ENCODE measurements around the gene EMP1. TPM values are rescaled to one million over a fixed set of nuclear protein-coding genes. Genes with fewer than 3 reads are reported as not detected.

EMP1 gene
- polyA plus RNA-seq, 1 experiment, result 209 TPM

DNA sequence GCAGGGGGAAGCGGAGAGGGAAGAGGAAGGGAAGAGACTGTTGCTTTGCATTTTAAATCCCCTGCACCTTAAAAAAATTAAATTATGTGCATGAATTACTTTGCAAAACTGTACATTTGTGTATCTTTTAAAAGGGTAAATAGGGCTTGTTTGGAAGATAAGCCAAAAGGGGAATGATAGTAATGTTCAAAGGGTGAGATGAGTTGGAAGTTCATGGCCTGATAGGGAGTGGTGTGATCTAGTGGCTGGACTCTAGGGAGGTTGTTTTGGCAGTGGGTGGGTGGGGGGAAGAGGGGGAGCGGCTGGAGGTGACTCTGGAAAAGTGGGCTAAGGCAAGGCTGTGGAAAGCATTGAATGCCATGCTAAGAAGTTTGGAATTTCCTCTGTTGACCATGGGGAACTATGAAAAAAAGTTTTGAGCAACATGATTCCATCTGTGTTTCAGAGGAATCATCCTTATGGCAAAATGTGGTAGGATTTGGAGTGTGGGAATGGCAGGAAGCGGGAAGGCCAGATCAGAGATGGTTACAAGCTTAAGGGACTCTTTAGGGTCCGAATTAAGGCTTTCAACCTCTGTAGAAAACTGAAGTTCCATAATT lies 25.5 kb upstream of the EMP1 start:
- POLR2A ChIA-PET, result interaction anchor here (0.6 kb wide), 1 partner anchor 257 kb away, joined by 3 read pairs; no protein-coding TSS in a partner anchor
- H3K4me3 ChIP-seq (ENCODE audit: low read depth, low read length), result no peak overlapping the region

DNA sequence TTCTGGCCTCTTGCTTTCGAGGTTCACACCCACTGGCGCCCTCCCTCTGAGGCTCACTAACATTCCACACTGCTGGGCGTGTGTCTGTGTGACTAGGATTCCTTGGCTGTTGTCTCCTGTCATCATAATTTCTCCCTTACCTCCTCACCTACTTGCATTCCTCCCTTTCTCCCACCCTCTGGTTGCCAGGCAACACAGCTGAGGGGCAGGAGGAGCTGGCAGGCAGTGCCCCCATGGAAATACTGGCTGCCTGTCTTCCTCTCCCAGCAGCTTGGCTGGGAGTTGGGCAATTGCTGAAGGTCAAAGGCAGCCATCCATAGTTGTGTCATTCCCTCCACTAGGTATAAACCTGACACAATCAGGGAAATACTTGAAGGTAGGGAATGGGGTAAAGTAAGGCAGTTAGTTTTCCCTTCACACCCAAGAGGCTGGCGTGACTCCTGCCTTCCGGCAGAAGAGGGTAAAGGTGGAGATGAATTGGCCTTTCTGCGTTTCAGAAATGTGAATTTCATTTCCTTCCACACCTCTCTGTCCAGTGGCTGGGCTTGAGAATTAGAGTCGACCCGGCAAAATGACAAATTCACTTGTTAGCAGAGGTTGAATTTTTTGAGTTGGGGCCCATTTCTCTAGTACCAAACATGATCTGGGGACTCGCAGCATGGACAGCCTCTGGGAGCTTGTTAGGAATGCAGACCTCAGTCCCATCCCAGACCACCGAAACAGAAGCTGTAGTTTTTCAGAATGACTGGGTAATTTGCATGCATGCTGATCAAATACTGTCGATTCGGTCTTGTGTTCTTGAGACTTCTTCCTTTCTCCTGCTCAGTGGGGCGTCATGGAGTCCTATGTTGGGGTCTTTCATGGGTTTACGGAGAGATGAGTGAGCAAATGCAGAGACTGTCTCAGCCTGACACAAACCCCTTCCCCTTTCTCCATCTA lies 24.3 kb upstream of the EMP1 start:
- ChIA-PET POLR2A (interaction anchor here (1.0 to 1.8 kb wide), 3 partner anchors 26 to 74 kb away, joined by 3 to 8 read pairs (median 5); no protein-coding TSS in a partner anchor), CTCF (interaction anchor here (0.9 to 1.1 kb wide), 3 partner anchors 12 to 84 kb away, joined by 3 read pairs; no protein-coding TSS in a partner anchor)
- Histone ChIP-seq H3K4me3 (ENCODE audit: low read depth, low read length) (no peak overlapping the region), H3K9me3 (ENCODE audit: control insufficient read depth, insufficient read depth, low read length) (peaks cover 4% of the 10 kb centered on the region; the same call in 1 of the 2 replicates), H3K27me3 (ENCODE audit: control insufficient read depth, insufficient read depth, low read length) (no peaks in the 10 kb centered on the region), H3K27ac (ENCODE audit: low read depth, low read length) (peak overlapping the region; percentile 80)
- DNase-seq (ENCODE audit: low read depth, low spot score), result no peak
- TF ChIP-seq, protein P1, sequence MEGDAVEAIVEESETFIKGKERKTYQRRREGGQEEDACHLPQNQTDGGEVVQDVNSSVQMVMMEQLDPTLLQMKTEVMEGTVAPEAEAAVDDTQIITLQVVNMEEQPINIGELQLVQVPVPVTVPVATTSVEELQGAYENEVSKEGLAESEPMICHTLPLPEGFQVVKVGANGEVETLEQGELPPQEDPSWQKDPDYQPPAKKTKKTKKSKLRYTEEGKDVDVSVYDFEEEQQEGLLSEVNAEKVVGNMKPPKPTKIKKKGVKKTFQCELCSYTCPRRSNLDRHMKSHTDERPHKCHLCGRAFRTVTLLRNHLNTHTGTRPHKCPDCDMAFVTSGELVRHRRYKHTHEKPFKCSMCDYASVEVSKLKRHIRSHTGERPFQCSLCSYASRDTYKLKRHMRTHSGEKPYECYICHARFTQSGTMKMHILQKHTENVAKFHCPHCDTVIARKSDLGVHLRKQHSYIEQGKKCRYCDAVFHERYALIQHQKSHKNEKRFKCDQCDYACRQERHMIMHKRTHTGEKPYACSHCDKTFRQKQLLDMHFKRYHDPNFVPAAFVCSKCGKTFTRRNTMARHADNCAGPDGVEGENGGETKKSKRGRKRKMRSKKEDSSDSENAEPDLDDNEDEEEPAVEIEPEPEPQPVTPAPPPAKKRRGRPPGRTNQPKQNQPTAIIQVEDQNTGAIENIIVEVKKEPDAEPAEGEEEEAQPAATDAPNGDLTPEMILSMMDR (IDR thresholded peaks at IDR 0.05; ENCODE audit: low read depth, low read length), result no peak

More for the DNA sequence above, 25.5 kb upstream of the EMP1 start:
- peaks cover 4% of the 10 kb centered on the region; the same call in 1 of the 2 replicates for H3K9me3 ChIP-seq (ENCODE audit: control insufficient read depth, insufficient read depth, low read length)
- no peaks in the 10 kb centered on the region for H3K27me3 ChIP-seq (ENCODE audit: control insufficient read depth, insufficient read depth, low read length)
- no peak for DNase-seq (ENCODE audit: low read depth, low spot score)
- peak overlapping the region; percentile 53 for H3K27ac ChIP-seq (ENCODE audit: low read depth, low read length)
- TF ChIP-seq, protein P1 (IDR thresholded peaks at IDR 0.05; ENCODE audit: low read depth, low read length), result no peak
- CTCF ChIA-PET, result interaction anchor here (0.9 kb wide), 1 partner anchor 15 kb away, joined by 3 read pairs; no protein-coding TSS in a partner anchor

DNA sequence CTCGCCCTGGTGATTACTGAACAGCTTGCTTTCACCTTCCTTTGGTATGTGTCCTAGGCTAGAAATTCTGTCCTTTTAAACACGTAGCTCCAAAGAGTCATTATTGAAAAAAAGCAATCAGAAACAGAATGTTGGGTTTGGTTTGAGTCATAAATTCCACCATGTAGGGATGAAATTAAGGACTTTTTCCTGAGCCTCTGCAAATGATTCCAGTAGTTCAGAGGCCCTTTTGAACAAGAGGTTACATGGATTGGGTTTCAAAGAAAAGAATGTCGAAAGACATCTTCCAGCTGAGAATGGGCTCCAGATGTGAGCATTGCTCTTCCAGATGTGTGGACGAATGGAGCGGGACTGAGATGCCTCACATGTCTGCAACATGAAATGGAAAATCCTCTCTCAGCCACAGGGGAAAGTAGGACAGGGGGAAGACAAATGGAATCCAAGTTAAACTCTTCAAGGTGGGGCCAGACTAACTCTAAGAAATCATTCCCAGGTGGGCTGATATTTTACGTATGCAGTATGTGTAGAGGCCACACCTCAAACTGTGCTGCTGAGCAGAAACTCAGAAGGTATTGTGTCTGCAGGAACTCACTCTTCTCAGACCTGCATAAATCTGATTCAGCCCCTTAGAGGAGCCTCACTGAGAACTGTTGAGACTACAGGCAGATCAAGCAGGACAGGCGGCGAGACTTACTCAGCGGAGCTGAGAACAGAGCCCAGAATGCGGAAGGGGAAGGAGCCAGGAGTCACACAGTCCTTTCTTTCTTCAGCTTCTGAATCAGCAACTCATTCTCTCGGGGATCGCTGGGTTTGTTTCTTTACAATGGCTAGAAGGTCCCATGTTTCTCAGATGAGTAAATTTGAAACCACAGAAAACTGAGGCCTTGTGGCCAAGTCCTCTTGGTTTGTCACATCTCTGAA lies 23.3 kb upstream of the EMP1 start:
- ChIA-PET CTCF (interaction anchor here (0.9 to 1.0 kb wide), 2 partner anchors 39 to 83 kb away, joined by 3 read pairs; no protein-coding TSS in a partner anchor), POLR2A (interaction anchor here (0.6 to 1.8 kb wide), 5 partner anchors 24 to 75 kb away, joined by 3 to 8 read pairs (median 3); no protein-coding TSS in a partner anchor)
- TF ChIP-seq, protein P1 (IDR thresholded peaks at IDR 0.05; ENCODE audit: low read depth, low read length), result no peak
- peak; percentile 73 for DNase-seq (ENCODE audit: low read depth, low spot score)
- H3K9me3 ChIP-seq (ENCODE audit: control insufficient read depth, insufficient read depth, low read length), result no peaks in the 10 kb centered on the region
- no peaks in the 10 kb centered on the region for H3K27me3 ChIP-seq (ENCODE audit: control insufficient read depth, insufficient read depth, low read length)
- peak overlapping the region; percentile 94 for H3K27ac ChIP-seq (ENCODE audit: low read depth, low read length)
- H3K4me3 ChIP-seq (ENCODE audit: low read depth, low read length), result peak overlapping the region; percentile 33

DNA sequence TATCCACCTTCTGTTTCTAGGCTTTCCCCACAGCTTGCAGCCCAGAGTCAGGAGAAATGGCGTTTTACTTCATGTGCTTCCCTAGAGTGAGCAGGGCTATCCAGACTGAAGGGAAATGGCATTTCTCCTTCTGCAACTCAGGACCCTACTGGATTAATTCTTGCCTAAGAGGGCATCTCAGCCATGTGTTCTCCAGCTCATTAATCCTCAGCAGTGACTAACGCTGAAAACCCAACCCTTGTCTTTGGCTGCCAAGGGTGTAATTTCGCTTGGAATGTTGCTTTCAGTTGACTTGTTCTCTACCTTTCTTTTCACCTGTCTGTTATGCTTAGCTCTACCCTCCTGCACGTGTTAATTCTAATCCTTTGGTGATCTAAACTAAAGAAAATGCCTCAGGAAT lies 21.0 kb upstream of the EMP1 start:
- TF ChIP-seq, protein P1 (IDR thresholded peaks at IDR 0.05; ENCODE audit: low read depth, low read length), result no peak
- no peak for DNase-seq (ENCODE audit: low read depth, low spot score)
- Histone ChIP-seq H3K27me3 (ENCODE audit: control insufficient read depth, insufficient read depth, low read length) (no peaks in the 10 kb centered on the region), H3K27ac (ENCODE audit: low read depth, low read length) (no peak overlapping the region), H3K4me3 (ENCODE audit: low read depth, low read length) (no peak overlapping the region), H3K9me3 (ENCODE audit: control insufficient read depth, insufficient read depth, low read length) (no peaks in the 10 kb centered on the region)
- ChIA-PET POLR2A (interaction anchor here (0.5 kb wide), 1 partner anchor 408 kb away, joined by 7 read pairs; no protein-coding TSS in a partner anchor), CTCF (interaction anchor here (1.1 kb wide), 1 partner anchor 37 kb away, joined by 3 read pairs; no protein-coding TSS in a partner anchor)

Measured in AG04450 (cell line).